Spleen (tissue), 11 donors: ENCODE results near the gene MXD1. TPM values are rescaled to one million over a fixed set of nuclear protein-coding genes. Genes with fewer than 3 reads are reported as not detected.
A peak's percentile ranks its signal among the peaks of the same experiment; 100 is the strongest.

Source experiments
- DNase-seq: peaks from one replicate; pipeline ENCODE4 v3.0.0-alpha.2; 2020
- H3K27ac ChIP-seq, 8 donors: fragments of 200-600 bp; sonication (generic) in 7 of 8; 1 replicate in 4 of 8; 2 replicates in 4 of 8; pipeline versions ENCODE4 v1.5.0 to v1.8.0; 2016 to 2021; ENCODE audit warnings: inconsistent platforms in 4 of 8, mild to moderate bottlenecking in 4 of 8, moderate library complexity in 1 of 8
- H3K27me3 ChIP-seq, 7 donors: fragments of 200-600 bp; sonication (generic) in 6 of 7; replicated peaks in 1 of 7; 1 replicate in 4 of 7; 2 replicates in 3 of 7; pipeline versions ENCODE4 v1.5.0 to v1.8.0; 2016 to 2021; ENCODE audit warnings: inconsistent platforms in 3 of 7, mild to moderate bottlenecking in 1 of 7
- H3K36me3 ChIP-seq, 6 donors: fragments of 200-600 bp; sonication (generic) in 5 of 6; 1 replicate in 4 of 6; 2 replicates in 2 of 6; pipeline versions ENCODE4 v1.5.0 to v1.8.0; 2016 to 2021; ENCODE audit warnings: inconsistent platforms in 2 of 6
- H3K4me1 ChIP-seq, 6 donors: fragments of 200-600 bp; sonication (generic) in 5 of 6; 1 replicate in 3 of 6; 2 replicates in 3 of 6; pipeline versions ENCODE4 v1.5.0 to v1.8.0; 2016 to 2021; ENCODE audit warnings: inconsistent platforms in 3 of 6
- H3K4me3 ChIP-seq, 8 donors: fragments of 200-600 bp; sonication (generic) in 7 of 8; 1 replicate in 4 of 8; 2 replicates in 4 of 8; pipeline versions ENCODE4 v1.5.0 to v1.8.0; 2016 to 2021; ENCODE audit warnings: inconsistent platforms in 4 of 8, mild to moderate bottlenecking in 4 of 8, moderate library complexity in 2 of 8
- H3K9me3 ChIP-seq, 8 donors: fragments of 200-600 bp; sonication (generic) in 7 of 8; 1 replicate in 4 of 8; 2 replicates in 4 of 8; pipeline versions ENCODE4 v1.5.0 to v1.8.0; 2016 to 2021; ENCODE audit warnings: inconsistent platforms in 4 of 8
- CTCF ChIP-seq, 11 experiments: fragments of 200-600 bp in 7 of 11; fragments of 450-650 bp in 4 of 11; sonication (generic) in 4 of 11; IDR thresholded peaks in 8 of 11; conservative IDR thresholded peaks in 3 of 11; 1 replicate in 7 of 11; 2 replicates in 4 of 11; pipeline versions ENCODE4 v1.4.0 to v1.8.0; 2016 to 2021; ENCODE audit warnings: antibody characterized with exemption in 11 of 11, inconsistent platforms in 4 of 11, mild to moderate bottlenecking in 1 of 11
- POLR2A ChIP-seq, 3 donors: fragments of 450-650 bp; IDR thresholded peaks; one replicate each; pipeline ENCODE4 v1.5.1; 2017; ENCODE audit warnings: antibody characterized with exemption in 3 of 3, mild to moderate bottlenecking in 1 of 3
- POLR2AphosphoS5 ChIP-seq, 3 donors: sonication (generic); formaldehyde crosslinking; IDR thresholded peaks; one replicate each; pipeline ENCODE4 v1.5.1; 2017; ENCODE audit warnings: antibody characterized with exemption in 3 of 3
- WGBS, 5 donors: extraction: QIAGEN DNeasy Blood & Tissue Kit in 3 of 5; methylation state at CpG; one replicate each; pipeline versions ENCODE4 v1.1.5 to v1.1.7; 2013 to 2018; 5-methylcytosine and 5-hydroxymethylcytosine counted together
- intact Hi-C: fragments of 100-400 bp; cut with DNase I; formaldehyde crosslinking; loops from one replicate; pipeline ENCODE4 v1.15.0; 2023; ENCODE audit warnings: low total_unique reads
- polyA plus RNA-seq, 3 donors: library from polyadenylated mRNA; stranded (reverse); fragments of 200-250 nt; gene quantifications; one replicate each; pipeline ENCODE4 v1.2.1, GENCODE V29; 2013
- total RNA-seq, 7 donors: library from RNA; depleted of rRNA in 3 of 7; stranded (reverse); fragments of >200 nt in 3 of 7; fragmentation: NEBNext Ultra II Directional in 4 of 7; extraction: Animal tissue kit (Norgen Biotek cat#: 25700) in 4 of 7; gene quantifications; one replicate each; pipeline versions ENCODE4 v1.1.0 to v1.2.1, GENCODE V29; 2016 to 2021
- donor health status: healthy with polysubstance abuse.
- donor health status: DM: no; HTN: no; CAD: no; lungs with moderate emphysema.
- donor health status: DM: no; HTN: no; CAD: no.
- donor health status: Bipolar disorder and iron deficiency.
- donor health status: healthy.
- donor health status: DM: no; HTN: no; CAD: no.
- donor health status: DM: yes; HTN: yes; CAD: no.

Gene MXD1
- total and polyA plus RNA-seq, 10 donors: 2.7 to 241 (median 63.8) TPM

GRCh38 chr2:69911985-69912563 is 2.8 kb upstream of the MXD1 start:
- no peak for DNase-seq
- Histone ChIP-seq H3K9me3 (no peaks in the 10 kb centered on the region), H3K4me3 (no peak overlapping the region), H3K27ac (peak overlapping the region in 6 of 8 donors; percentile 18 to 100 (median 28)), H3K4me1 (peaks cover 13 to 43% (median 37%) of the 10 kb centered on the region in 6 donors), H3K27me3 (no peaks in the 10 kb centered on the region), H3K36me3 (peaks cover 0 to 54% (median 29%) of the 10 kb centered on the region in 6 donors)
- TF ChIP-seq POLR2A (IDR thresholded peaks at IDR 0.05) (no peak), CTCF (IDR thresholded peaks at IDR 0.05 in 8 of 11, conservative IDR thresholded peaks at IDR 0.05 in 3 of 11) (peak; percentile 36 to 73 (median 62))
- WGBS, 5 donors: 4 to 9% (median 5%) methylated on average over 2 of the region's 2 CpGs
- intact Hi-C loops: loop anchor here (5.0 kb wide), 1 partner anchor 390 kb away; the partner anchor contains the start of gene FAM136A

- 0 to 1% (median 0%) methylated on average over 14 to 56 of the region's 56 CpGs for WGBS, 5 donors
- DNase-seq: peak; percentile 98
Observed at GRCh38 chr2:69914164-69914949, 552 bp upstream of the MXD1 start.

GRCh38 chr2:69916106-69916505 is 1.2 kb downstream of the MXD1 start:
- TF ChIP-seq POLR2AphosphoS5 (IDR thresholded peaks at IDR 0.05) (no peak), POLR2A (IDR thresholded peaks at IDR 0.05) (no peak), CTCF (IDR thresholded peaks at IDR 0.05 in 8 of 11, conservative IDR thresholded peaks at IDR 0.05 in 3 of 11) (no peak)
- intact Hi-C loops: loop anchor here (2.0 kb wide), 1 partner anchor 227 kb away; no protein-coding TSS in a partner anchor
- H3K9me3 ChIP-seq: no peaks in the 10 kb centered on the region
- no peak for DNase-seq
- WGBS, 5 donors: 37 to 54% (median 41%) methylated on average over 2 of the region's 2 CpGs
- peaks cover 0 to 54% (median 16%) of the 10 kb centered on the region in 6 donors for H3K36me3 ChIP-seq
- H3K27ac ChIP-seq: peak overlapping the region in 7 of 8 donors; percentile 90 to 100 (median 95)
- H3K4me3 ChIP-seq: peak overlapping the region in 6 of 8 donors; percentile 72 to 85 (median 78)
- peaks cover 13 to 83% (median 53%) of the 10 kb centered on the region in 6 donors for H3K4me1 ChIP-seq
- H3K27me3 ChIP-seq: no peaks in the 10 kb centered on the region

More at GRCh38 chr2:69914164-69914949, 552 bp upstream of the MXD1 start:
- H3K27ac ChIP-seq: peak overlapping the region; percentile 80 to 100 (median 99)
- no peaks in the 10 kb centered on the region for H3K9me3 ChIP-seq
- H3K4me3 ChIP-seq: peak overlapping the region; percentile 40 to 85 (median 76)
- no peaks in the 10 kb centered on the region for H3K27me3 ChIP-seq
- TF ChIP-seq POLR2A (IDR thresholded peaks at IDR 0.05): peak; percentile 75 to 97 (median 85)
- peak; percentile 97 to 98 (median 97) for TF ChIP-seq POLR2AphosphoS5 (IDR thresholded peaks at IDR 0.05)
- TF ChIP-seq CTCF (IDR thresholded peaks at IDR 0.05 in 8 of 11, conservative IDR thresholded peaks at IDR 0.05 in 3 of 11): peak in 4 of 11 experiments; percentile 9 to 33 (median 26)
- peaks cover 0 to 54% (median 15%) of the 10 kb centered on the region in 6 donors for H3K36me3 ChIP-seq
- H3K4me1 ChIP-seq: peaks cover 13 to 66% (median 52%) of the 10 kb centered on the region in 6 donors
- intact Hi-C loops: loop anchor here (5.0 kb wide), 1 partner anchor 388 kb away; the partner anchor contains the start of gene FAM136A
